ENCODE results near the gene PTPRC.

Gene PTPRC

GRCh38 chr1:198772626-198773025 is 133.8 kb downstream of the PTPRC start:
- DNase-seq, result no peak

- DNase-seq, result no peak
Measured at GRCh38 chr1:198773030-198773429, 134.2 kb downstream of the PTPRC start.

GRCh38 chr1:198773523-198773922 is 134.7 kb downstream of the PTPRC start:
- DNase-seq, result no peak

GRCh38 chr1:198774421-198774820 is 135.6 kb downstream of the PTPRC start:
- no peak for DNase-seq

DNA sequence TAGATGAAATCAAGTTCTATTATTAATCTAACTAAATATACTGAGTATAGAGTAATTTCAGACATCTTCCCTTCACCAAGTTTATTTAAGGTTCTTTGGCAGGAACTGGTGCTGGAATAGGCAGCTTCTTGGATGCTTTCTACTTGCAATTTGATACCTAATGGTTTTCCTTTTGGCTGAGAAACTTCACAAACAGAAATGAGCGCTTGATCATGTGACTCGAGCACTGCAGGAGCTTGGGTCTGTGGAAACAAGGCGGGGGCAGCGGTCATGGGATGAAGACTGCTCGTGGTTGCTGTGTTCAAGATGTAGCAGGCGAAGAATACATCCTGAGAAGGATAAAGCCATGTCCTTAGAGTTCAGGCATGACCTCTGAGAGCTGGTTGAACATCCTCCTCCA is 136.8 kb downstream of the PTPRC start:
- DNase-seq, result no peak

DNA sequence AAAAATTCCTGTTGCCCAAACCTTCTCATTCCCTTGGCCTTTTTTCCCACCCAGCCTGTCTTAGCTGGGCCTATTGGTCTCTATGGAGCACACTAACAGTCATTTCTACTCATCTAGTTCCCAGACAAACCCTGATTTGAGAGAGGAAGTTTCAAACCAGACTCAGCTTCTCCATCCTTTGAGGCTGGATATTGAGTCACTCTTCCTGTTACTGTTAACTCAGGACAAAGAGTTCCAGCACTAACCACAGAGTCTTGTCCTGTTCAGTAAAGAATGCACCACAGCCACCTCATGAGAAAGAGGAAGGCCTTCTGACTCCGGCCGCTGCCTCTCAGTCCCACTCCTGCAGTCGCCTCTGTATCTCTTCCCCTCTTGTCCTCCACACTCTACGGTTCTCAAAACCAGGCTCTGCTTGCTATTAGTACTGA is 137.8 kb downstream of the PTPRC start:
- peak; percentile 3 for DNase-seq

- no peak for DNase-seq
Measured at GRCh38 chr1:198778049-198778448, 139.2 kb downstream of the PTPRC start.

DNA sequence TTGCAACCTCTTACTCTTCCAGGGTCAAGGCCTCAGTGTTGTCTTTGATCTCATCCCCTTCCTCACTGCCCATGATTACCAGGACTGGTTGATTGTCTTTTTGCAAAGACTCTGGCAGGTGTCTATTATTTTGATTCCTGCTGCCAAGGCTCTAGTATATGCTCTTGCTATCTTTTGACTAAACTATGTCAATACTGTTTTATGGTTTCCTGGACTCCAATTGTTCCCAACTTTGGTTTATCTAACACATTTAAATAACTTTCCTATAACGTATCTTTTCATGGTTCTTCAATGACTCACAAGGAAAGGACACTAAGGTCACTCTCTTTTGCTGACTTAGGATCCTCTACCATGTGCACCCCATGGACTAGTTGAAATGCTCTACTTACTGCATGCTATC is 141.5 kb downstream of the PTPRC start:
- no peak for DNase-seq

DNA sequence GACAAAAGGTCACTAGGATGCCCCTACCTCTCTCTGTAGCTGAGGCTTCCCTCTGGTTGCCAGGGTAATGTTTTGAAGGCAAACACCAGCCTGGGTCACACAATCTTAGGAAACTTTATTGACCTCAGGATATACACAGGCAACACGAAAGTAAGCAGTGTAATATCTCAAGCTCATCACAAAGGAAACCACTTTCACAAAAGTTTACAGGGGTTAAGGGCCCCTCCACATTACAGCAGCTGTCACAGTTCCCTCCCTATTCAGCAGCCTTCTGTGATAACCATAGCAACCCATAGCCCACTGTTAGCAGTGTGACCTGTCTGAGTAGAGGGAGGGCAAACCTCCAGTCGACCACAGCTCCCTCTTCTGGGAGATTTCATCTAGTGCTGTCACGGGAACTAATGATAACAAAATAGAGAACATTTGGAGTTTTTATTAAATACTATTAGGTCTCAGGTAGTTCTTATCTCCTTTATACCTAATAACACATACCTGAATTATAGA is 149.8 kb downstream of the PTPRC start:
- DNase-seq, result no peak

DNA sequence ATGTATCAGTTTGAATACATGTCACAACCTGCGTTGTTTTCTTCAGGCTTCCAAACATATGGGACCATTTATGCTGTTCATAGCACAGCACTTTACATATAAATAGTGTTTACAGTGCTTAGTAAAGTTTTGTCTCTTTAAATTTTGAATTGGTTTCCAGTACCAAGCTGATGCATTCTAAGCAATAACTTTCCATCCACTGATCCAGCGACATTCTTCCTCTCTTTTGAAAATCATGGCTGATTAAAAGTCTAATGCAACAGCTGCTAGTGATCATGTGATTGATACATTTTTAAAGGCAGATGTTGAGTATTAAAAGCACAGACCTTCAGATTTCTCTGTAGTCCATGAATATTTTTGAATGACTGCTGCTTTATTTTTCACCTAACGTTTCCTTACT is 154.9 kb downstream of the PTPRC start:
- no peak for DNase-seq

- no peak for DNase-seq
Measured at GRCh38 chr1:198794498-198794897, 155.7 kb downstream of the PTPRC start.

DNA sequence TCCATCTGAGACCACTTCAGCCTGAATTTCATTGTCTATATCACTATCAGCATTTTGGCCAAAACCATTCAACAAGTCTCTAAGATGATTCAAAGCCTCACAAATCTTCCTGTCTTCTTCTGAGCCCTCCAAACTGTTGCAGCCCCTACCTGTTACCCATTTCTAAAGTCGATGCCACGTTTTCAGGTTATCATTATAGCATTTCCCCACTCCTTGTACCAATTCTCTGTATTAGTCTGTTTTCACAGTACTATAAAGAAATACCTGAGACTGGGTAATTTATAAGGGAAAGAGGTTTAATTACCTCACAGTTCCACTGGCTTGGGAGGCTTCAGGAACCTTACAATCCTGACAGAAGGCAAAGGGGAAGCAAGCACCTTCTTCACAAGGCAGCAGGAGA is 158.8 kb downstream of the PTPRC start:
- no peak for DNase-seq

DNA sequence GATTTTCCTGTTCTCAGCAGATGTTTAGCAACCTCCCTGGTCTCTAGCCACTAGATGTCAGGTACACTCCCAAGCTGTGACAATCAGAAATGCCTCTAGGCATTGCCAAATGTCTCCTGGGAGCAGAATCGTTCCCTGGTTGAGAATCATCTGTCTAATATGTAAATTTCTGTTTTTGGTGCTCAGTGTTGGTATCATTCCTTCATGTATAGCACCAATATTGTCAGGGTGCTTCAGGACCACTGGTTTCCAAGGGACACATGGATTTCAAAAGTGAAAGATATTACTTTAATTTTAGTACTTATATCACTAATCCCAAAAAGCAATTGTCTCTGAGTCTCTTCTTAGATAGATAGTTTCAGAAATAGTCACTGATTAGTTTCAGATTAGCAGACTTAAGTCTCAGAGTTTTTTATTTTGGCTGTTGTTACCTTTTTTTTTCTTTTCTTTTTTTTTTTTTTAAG is 160.1 kb downstream of the PTPRC start:
- no peak for DNase-seq

GRCh38 chr1:198805498-198806151 is 166.8 kb downstream of the PTPRC start:
- DNase-seq, result no peak

DNA sequence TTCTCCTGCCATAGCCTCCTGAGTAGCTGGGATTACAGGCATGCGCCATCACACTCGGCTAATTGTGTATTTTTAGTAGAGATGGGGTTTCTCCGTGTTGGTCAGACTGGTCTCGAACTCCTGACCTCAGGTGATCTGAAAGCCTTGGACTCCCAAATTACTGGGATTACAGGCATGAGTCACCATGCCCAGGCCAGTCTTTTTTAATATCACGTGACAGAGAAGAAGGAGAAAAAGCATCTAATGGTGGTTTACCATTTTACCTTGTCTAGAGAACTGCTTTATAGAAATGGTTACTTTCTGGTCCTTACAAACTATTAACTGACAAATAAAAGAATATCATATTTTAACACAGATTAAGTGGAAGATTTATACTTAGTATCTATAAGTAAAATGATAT is 168.0 kb downstream of the PTPRC start:
- no peak for DNase-seq
